ENCODE results near the gene SPINK5. TPM values are rescaled to one million over a fixed set of nuclear protein-coding genes. Genes with fewer than 3 reads are reported as not detected.

SPINK5 gene
- total RNA-seq, 1 donor from 2014 or later, result 19.7 TPM

DNA sequence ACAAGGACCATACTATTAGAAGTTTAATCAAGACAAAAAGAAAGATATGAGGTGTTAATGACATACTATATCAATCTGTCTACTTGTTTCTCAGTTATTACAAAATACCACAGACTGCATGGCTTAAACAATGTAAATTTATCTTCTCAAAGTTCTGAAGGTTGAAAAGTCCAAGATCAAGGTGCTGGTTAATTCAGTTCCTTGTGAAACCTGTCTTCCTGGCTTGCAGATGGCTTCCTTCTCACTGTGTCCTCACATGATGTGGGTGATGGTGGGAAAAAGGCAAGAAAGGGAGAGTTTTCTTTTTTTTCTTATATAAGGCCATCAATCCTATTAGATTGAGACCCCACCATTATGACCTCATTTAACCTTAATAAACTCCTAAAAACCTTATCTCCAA is 89.0 kb downstream of the SPINK5 start:
- no peak overlapping the region for H3K4me3 Mint-ChIP-seq (ENCODE audit: low read depth)
- H3K9me3 Mint-ChIP-seq (ENCODE audit: low read depth), result peaks cover 17% of the 10 kb centered on the region
- peaks cover 12% of the 10 kb centered on the region for H3K4me1 Mint-ChIP-seq (ENCODE audit: low read depth)

DNA sequence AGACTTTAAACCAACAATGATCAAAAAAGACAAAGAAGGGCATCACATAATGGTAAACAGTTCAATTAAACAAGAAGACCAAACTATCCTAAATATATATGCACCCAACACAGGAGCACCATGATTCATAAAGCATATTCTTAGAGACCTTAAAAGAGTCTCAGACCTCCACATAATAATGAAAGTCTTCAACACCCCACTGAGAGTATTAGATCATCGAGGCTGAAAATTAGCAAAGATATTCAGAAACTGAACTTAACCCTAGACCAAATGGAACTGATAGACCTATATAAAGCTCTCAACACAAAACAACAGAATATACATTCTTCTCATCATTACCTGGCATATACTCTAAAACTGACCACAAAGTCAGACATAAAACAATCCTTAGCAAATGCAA is 92.8 kb downstream of the SPINK5 start:
- no peaks in the 10 kb centered on the region for H3K27me3 Mint-ChIP-seq

More for the DNA sequence above, 89.0 kb downstream of the SPINK5 start:
- TF ChIP-seq, protein P1, sequence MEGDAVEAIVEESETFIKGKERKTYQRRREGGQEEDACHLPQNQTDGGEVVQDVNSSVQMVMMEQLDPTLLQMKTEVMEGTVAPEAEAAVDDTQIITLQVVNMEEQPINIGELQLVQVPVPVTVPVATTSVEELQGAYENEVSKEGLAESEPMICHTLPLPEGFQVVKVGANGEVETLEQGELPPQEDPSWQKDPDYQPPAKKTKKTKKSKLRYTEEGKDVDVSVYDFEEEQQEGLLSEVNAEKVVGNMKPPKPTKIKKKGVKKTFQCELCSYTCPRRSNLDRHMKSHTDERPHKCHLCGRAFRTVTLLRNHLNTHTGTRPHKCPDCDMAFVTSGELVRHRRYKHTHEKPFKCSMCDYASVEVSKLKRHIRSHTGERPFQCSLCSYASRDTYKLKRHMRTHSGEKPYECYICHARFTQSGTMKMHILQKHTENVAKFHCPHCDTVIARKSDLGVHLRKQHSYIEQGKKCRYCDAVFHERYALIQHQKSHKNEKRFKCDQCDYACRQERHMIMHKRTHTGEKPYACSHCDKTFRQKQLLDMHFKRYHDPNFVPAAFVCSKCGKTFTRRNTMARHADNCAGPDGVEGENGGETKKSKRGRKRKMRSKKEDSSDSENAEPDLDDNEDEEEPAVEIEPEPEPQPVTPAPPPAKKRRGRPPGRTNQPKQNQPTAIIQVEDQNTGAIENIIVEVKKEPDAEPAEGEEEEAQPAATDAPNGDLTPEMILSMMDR (IDR thresholded peaks at IDR 0.05; ENCODE audit: unreplicated experiment), result no peak
- Mint-ChIP-seq H3K27ac (no peak overlapping the region), H3K36me3 (ENCODE audit: insufficient read depth) (peaks cover 1% of the 10 kb centered on the region), H3K27me3 (no peaks in the 10 kb centered on the region)
- no peak for DNase-seq (ENCODE audit: low spot score, unreplicated experiment)

DNA sequence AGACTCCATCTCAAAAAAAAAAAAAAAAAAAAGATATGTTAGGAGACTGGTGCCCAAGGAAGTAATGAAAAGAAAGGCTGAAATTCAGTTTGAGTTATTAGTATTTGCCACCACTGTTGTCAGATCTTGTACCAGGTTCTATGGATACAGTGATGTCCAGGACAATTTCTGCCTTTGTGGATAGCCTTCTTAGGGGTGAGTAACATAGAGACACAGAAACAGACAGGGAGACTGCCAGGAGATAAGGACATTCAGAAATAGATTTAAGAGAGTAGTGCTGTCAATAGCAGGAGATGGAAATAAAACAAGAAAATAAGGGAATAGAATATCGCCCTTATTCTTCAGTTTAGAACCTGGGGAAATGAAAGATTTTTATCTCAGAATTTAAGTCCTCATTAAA is 98.3 kb downstream of the SPINK5 start:
- peaks cover 2% of the 10 kb centered on the region for H3K36me3 Mint-ChIP-seq (ENCODE audit: insufficient read depth)
- H3K4me3 Mint-ChIP-seq (ENCODE audit: low read depth), result no peak overlapping the region
- DNase-seq (ENCODE audit: low spot score, unreplicated experiment), result no peak
- H3K9me3 Mint-ChIP-seq (ENCODE audit: low read depth), result peaks cover 11% of the 10 kb centered on the region
- H3K27ac Mint-ChIP-seq, result no peak overlapping the region
- H3K4me1 Mint-ChIP-seq (ENCODE audit: low read depth), result peaks cover 1% of the 10 kb centered on the region
- H3K27me3 Mint-ChIP-seq, result no peaks in the 10 kb centered on the region
- TF ChIP-seq, protein P1 (IDR thresholded peaks at IDR 0.05; ENCODE audit: unreplicated experiment), result no peak

More for the DNA sequence above, 92.8 kb downstream of the SPINK5 start:
- TF ChIP-seq, protein P1 (IDR thresholded peaks at IDR 0.05; ENCODE audit: unreplicated experiment), result no peak
- H3K36me3 Mint-ChIP-seq (ENCODE audit: insufficient read depth), result peaks cover 4% of the 10 kb centered on the region
- peaks cover 2% of the 10 kb centered on the region for H3K4me1 Mint-ChIP-seq (ENCODE audit: low read depth)
- no peak for DNase-seq (ENCODE audit: low spot score, unreplicated experiment)
- no peak overlapping the region for H3K4me3 Mint-ChIP-seq (ENCODE audit: low read depth)
- H3K27ac Mint-ChIP-seq, result peak overlapping the region; percentile 35
- peaks cover 22% of the 10 kb centered on the region for H3K9me3 Mint-ChIP-seq (ENCODE audit: low read depth)

DNA sequence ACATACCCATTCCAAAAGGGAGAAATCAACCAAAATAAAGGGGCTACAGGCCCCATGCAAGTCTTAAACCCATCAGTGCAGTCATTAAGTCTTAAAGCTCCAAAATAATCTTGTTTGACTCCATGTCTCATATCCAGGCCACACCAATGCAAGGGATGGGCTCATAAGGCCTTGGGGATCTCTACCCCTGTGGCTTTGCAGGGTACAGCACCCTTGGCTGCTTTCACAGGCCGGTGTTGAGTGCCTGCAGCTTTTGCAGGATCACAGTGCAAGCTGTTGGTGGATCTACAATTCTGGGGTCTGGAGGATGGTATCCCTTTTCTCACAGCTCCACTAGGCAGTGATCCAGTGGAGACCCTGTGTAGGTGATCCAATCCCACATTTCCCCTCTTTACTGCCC is 99.6 kb downstream of the SPINK5 start:
- Mint-ChIP-seq H3K9me3 (ENCODE audit: low read depth) (peaks cover 8% of the 10 kb centered on the region), H3K27me3 (no peaks in the 10 kb centered on the region), H3K4me3 (ENCODE audit: low read depth) (no peak overlapping the region), H3K36me3 (ENCODE audit: insufficient read depth) (peaks cover 2% of the 10 kb centered on the region), H3K27ac (no peak overlapping the region), H3K4me1 (ENCODE audit: low read depth) (peaks cover 1% of the 10 kb centered on the region)
- DNase-seq (ENCODE audit: low spot score, unreplicated experiment), result no peak
- TF ChIP-seq, protein P1 (IDR thresholded peaks at IDR 0.05; ENCODE audit: unreplicated experiment), result no peak

DNA sequence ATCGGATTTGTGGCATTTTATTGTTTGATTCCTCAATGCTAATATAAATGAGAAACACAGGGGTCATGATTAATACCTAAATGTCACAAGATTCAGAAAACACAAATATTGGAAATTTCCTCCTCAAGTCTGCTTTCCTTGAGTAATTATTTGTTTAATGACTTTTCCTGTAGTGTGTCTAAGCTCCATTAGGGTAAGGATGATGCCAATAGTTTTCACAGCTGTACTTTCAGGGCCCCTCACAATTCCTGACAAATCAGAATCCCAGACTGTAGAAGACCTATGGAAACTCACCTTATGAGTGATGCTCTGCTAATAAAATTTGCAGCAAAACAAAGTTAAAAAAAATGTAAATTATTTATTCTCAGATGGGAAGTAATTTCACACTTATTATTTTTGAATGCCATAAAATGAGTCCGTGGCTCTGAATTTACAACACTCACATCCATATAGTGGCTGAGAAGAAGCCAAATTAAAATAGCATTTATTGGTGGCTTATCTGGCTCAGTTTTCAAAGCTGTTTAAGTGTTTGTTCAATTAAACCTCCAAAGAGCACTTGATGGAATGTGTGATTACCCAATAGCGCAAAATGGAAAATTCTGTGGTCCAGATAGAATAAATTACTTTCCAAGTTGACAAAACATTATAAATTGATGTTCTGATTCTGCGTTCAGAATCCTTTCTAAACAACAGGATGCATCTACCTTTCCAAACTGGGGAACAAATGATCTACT is 102.9 kb downstream of the SPINK5 start:
- H3K4me3 Mint-ChIP-seq (ENCODE audit: low read depth), result no peak overlapping the region
- peaks cover 1% of the 10 kb centered on the region for H3K4me1 Mint-ChIP-seq (ENCODE audit: low read depth)
- no peaks in the 10 kb centered on the region for H3K27me3 Mint-ChIP-seq
- H3K27ac Mint-ChIP-seq, result no peak overlapping the region
- no peaks in the 10 kb centered on the region for H3K36me3 Mint-ChIP-seq (ENCODE audit: insufficient read depth)
- no peak for DNase-seq (ENCODE audit: low spot score, unreplicated experiment)
- peaks cover 3% of the 10 kb centered on the region for H3K9me3 Mint-ChIP-seq (ENCODE audit: low read depth)
- TF ChIP-seq, protein P1 (IDR thresholded peaks at IDR 0.05; ENCODE audit: unreplicated experiment), result no peak

Measured in progenitor cell of endocrine pancreas (in vitro differentiated cells).